ENCODE data around the gene TECPR2.

The TECPR2 gene

GRCh38 chr14:102490456-102490855 is 127.7 kb downstream of the TECPR2 start:
- no peak for TF ChIP-seq CTCF (IDR thresholded peaks at IDR 0.05; ENCODE audit: low read depth, low read length)
- no peak overlapping the region for H3K4me3 ChIP-seq (ENCODE audit: low read depth, low read length)

DNA sequence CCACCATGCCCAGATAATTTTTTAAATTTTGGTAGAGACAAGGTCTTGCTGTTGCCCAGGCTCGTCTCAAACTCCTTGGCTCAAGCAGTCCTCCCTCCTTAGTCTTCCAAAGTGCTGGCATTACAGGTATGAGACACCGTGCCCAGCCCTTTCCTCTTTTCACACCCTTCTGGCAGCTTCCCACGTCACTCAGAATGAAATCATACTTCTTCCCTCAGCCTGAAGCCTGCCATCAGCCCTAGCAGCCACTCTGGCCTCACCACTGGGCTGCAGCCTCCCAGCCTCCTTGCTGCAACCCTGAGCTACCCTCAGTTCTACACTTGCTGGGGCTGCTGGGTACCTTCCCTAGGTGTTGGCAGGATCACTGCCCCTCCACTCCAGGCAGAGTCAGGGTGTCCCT is 128.6 kb downstream of the TECPR2 start:
- no peak overlapping the region for H3K4me3 ChIP-seq (ENCODE audit: low read depth, low read length)
- TF ChIP-seq CTCF (IDR thresholded peaks at IDR 0.05; ENCODE audit: low read depth, low read length): no peak

- no peak overlapping the region for H3K4me3 ChIP-seq (ENCODE audit: low read depth, low read length)
Measured at GRCh38 chr14:102491786-102492530, 129.2 kb downstream of the TECPR2 start.

GRCh38 chr14:102492531-102492910 is 129.8 kb downstream of the TECPR2 start:
- H3K4me3 ChIP-seq (ENCODE audit: low read depth, low read length): no peak overlapping the region
- no peak for TF ChIP-seq CTCF (IDR thresholded peaks at IDR 0.05; ENCODE audit: low read depth, low read length)

More at GRCh38 chr14:102491786-102492530, 129.2 kb downstream of the TECPR2 start:
- no peak for TF ChIP-seq CTCF (IDR thresholded peaks at IDR 0.05; ENCODE audit: low read depth, low read length)

DNA sequence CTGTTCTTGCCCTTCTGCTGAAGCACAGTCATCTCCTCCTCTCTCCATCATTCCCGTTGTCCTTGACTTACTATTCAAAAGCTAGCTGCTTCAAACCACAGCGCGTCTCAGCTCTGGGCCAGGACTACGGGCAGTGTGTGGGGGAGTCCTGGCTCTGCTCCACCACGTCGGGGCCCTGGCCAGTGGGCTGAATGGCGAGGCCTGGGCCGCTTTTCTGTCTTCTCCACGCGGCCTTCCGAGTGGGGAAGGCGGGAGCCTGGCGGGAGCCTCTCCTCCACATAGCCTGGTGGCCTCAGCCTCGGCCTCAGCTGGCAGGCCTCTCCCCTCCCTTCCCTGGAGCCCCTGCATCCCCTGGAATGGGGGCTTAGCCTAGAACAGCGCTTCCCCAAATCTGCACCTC is 130.4 kb downstream of the TECPR2 start:
- no peak overlapping the region for H3K4me3 ChIP-seq (ENCODE audit: low read depth, low read length)
- TF ChIP-seq CTCF (IDR thresholded peaks at IDR 0.05; ENCODE audit: low read depth, low read length): no peak

DNA sequence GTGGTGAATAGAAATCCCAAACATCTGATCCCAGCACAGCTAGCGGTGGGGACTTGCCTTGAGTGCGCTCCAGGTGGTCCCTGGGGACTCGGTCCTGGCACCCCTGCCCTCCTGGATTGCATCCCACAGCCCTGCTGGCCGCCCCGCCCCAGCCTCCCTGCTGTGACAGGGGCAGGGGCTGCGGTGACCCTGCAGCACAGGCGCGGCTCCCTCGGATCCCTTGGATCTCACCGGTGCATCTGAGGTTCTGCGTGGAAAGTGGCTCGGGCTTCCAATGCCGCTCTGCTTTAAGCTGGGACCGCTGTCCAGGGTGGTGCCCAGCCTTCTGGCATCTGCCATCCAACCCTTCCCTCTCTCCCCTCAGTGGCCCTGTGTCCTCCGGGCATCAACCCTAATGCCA is 130.8 kb downstream of the TECPR2 start:
- H3K4me3 ChIP-seq (ENCODE audit: low read depth, low read length): no peak overlapping the region
- TF ChIP-seq CTCF (IDR thresholded peaks at IDR 0.05; ENCODE audit: low read depth, low read length): no peak

- H3K4me3 ChIP-seq (ENCODE audit: low read depth, low read length): no peak overlapping the region
- TF ChIP-seq CTCF (IDR thresholded peaks at IDR 0.05; ENCODE audit: low read depth, low read length): no peak
Measured at GRCh38 chr14:102495491-102496330, 133.0 kb downstream of the TECPR2 start.
